GM18502 (cell line): ENCODE measurements around the gene B3GAT1.
A peak's percentile ranks its signal among the peaks of the same experiment; 100 is the strongest.

Source experiments
- ATAC-seq: cut with Tn5 transposase; IDR thresholded peaks from one replicate; pipeline ENCODE4 v1.9.1; 2021; ENCODE audit warnings: mild to moderate bottlenecking; ENCODE audit not compliant: unreplicated experiment, poor library complexity

Gene B3GAT1

GRCh38 chr11:134342572-134343340 lies 69.3 kb downstream of the B3GAT1 start:
- no peak for ATAC-seq

- no peak for ATAC-seq
Measured at GRCh38 chr11:134341805-134342571, 70.1 kb downstream of the B3GAT1 start.

- no peak for ATAC-seq
Measured at GRCh38 chr11:134340354-134340964, 71.6 kb downstream of the B3GAT1 start.

DNA sequence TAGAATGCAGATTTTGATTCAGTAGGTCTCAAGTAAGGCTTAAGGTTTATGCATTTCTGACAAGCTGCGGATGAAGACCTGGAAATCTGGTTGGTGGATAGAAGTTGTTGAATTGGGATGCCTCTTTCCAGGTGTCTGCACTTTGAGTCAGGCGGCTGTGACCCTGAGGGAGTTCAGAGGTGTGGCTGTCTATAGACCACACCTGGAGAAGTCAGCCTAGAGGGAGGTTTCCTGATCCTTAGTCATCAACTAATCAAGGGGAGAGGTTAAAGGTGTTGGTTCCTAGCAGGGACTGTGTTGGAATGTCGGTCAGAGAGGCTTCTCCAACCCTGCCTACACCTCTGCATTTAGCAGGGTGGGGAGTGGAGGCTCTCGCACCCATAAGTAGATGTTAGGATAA lies 72.3 kb downstream of the B3GAT1 start:
- no peak for ATAC-seq

GRCh38 chr11:134338654-134339053 lies 73.4 kb downstream of the B3GAT1 start:
- no peak for ATAC-seq

DNA sequence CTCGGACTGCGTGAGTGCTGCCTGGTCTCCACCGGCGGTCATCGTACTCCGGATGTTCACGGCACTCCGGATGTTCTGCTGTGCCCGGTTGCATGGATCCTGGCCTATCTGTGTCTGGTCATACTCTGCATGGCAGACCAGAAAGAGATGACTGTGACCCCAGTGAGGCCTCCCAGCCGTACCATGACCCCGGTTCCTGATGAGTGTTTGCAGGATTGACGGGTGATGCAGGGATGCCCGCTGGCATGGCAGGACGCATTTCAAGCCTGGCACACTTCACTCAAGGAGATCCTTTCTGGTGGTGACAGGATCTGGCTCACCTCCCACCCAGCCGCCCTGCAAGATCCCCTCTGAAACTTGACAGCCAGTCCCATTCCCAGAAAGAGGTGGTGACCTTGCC lies 74.0 kb downstream of the B3GAT1 start:
- no peak for ATAC-seq

GRCh38 chr11:134337051-134337450 lies 75.0 kb downstream of the B3GAT1 start:
- ATAC-seq: no peak

GRCh38 chr11:134334796-134335571 lies 77.1 kb downstream of the B3GAT1 start:
- no peak for ATAC-seq

DNA sequence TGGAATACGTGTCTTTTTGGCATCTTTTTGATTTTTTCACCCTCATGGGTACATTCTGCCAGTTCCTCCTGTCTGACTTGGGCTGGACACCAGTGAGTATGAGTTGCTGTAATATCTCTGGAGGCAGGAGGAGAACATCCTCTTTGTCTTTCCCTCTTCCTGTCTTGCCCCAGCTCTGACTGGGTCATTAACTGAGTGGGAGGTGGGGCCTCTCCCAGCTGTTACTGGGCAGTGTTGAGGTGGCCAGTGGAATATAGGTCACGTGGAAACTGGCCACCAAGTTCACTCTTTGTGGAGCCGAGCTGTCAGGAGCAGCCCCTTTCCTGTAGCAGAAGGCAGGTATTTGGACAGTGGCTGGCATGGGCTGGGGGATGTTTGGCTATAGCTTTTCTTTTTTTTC lies 78.1 kb downstream of the B3GAT1 start:
- no peak for ATAC-seq

DNA sequence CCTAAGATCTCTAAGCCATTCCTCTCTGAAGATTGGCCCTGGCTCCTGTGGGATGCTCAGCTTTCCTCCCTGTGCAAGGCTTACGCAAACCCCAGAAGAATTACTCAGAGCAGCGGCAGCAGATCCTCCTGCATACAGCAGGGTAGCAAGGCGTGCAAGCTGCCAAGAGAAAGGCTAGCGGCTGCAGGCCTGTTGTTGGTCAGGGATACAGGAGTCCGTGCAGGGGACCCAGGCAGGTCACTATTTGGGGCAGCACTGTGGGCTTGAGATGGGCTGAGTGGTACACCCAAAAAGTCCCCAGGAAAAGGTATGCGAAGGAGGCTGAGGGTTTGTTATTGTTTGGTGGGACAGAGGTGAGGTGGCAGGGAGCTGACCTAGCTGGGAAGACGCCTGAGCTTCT lies 78.7 kb downstream of the B3GAT1 start:
- no peak for ATAC-seq

DNA sequence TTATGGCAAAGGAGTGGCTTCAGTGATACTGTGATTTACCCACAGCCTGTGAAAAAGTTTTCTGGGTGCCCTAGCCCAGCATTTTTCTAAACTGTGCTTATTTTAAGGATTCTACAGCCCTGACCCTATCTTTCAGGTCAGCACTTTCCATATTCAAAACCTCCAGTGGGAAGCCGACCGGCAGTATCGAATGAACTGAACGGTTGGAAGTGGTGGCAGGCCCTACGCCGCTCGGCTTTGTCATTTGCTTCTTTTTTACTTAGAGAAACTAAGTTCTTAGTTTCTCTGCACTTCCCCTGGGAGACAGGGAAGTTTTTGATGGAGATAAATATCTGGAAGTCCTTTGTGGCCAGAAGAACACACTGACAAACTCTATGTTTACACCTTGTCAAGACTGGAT lies 79.3 kb downstream of the B3GAT1 start:
- no peak for ATAC-seq

GRCh38 chr11:134332189-134332631 lies 79.8 kb downstream of the B3GAT1 start:
- ATAC-seq: peak; percentile 46

DNA sequence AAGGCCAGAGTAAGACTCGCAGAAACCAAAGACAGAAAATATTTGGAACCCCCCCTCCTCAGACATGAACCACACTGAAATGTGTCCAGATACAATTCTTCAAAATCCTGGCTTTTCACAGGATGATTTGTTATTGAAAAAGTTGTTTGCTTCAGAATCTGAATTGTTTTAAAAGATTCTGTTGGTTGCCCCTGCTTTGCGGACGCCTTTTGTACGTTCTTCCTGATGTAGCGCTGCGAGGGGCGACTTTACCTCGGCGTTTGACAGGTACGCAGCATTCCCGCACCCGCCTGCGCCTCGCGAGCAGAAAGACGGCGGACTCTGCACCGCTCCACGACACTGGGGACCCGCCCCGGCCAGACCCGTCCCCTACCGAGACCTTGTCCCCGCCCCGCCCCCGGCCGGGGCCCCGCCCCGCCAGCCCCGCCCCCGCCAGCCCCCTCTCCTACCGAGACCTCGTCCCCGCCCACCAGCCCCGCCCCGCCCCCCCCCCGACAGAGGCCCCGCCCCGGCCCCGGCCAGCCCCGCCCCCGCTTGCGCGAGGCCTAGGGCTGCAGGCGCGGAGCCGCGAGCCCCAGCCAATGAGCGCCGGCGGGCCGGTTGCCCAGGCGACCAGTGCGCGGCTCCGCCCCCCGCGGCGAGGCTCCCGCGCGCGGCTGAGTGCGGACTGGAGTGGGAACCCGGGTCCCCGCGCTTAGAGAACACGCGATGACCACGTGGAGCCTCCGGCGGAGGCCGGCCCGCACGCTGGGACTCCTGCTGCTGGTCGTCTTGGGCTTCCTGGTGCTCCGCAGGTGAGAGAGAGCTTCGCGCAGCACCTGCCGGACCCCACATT lies 80.5 kb downstream of the B3GAT1 start, which contains the start of gene GLB1L2:
Gene GLB1L2, plus strand, starts transcription at position 635 of the 835 bp plus-strand sequence. Its CDS starts 74 bp downstream, at position 709.
- peak; percentile 96 for ATAC-seq

DNA sequence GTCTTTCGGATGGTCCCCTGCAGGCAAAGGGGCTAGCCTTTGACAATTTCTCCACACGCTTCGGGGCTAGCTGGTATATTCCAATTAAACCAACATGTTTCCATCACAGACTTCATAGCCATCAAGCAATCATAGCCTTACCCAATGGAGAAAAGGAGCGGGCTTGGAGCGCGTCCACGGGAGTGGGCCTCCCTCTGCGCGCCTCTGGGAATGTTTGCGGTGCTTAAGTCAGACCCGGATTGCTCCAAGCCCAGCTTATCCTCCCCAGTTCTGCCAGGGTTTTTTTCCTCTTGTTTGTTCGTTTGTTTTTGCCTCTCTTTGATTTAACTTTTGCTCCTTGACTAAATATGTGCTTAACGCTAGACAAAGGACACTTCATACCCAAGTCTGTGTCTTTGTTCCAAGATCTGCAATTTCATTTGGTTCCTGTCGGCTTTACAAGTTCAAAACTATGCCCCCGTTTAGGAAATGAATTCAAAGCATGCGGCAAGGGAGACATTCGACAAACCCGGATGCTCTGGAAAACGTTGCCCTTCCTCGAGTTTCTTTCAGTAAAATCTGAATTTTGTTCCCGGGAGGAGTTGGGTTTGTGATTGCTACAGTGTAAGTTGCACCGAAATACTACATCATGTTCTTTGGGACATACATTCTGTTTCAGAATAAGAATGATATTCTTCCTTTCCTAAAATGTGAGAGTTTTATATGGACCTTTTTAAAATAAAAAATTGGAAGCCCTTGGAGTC lies 81.3 kb downstream of the B3GAT1 start:
- ATAC-seq: no peak
